SH-SY5Y (cell line): ENCODE results near the gene EDC4.

ENCODE experiments used
- GATA2 ChIP-seq: IDR thresholded peaks from 2 replicates; pipeline ENCODE4 v1.6.1; 2011; ENCODE audit warnings: mild to moderate bottlenecking, low read depth, low read length
- GATA3 ChIP-seq: IDR thresholded peaks from 2 replicates; pipeline ENCODE4 v1.6.1; 2011; ENCODE audit warnings: low read depth, mild to moderate bottlenecking, low read length, moderate library complexity

DNA sequence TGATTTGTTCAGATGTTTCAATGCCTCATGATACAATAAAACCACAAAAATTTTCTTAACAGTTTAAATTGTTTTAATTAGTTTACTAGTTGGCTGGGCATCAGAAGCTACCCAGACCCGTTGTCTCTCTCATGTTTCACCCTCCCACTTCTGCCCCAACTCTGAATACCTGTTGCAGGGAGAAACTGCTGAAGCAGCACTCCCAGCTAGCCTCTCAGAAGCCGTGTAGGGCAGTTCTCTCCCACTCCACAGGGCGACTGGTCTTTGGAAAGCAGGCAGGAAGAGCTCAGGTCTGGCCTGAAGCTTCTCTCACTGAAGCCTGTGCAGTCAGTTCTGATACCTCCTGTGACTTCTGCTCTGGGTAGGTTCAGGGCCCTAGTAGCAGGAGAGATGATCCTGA lies 1.6 kb upstream of the EDC4 start:
- TF ChIP-seq GATA2 (no peak), GATA3 (no peak)
